HepG2 (cell line): ENCODE measurements around the gene METTL6. TPM values are rescaled to one million over a fixed set of nuclear protein-coding genes. Genes with fewer than 3 reads are reported as not detected.

ENCODE experiments used
- ARHGAP35 ChIP-seq: sonication (generic); formaldehyde crosslinking; IDR thresholded peaks from 2 replicates; pipeline ENCODE4 v1.9.0; 2022; ENCODE audit warnings: mild to moderate bottlenecking, inconsistent platforms, moderate library complexity, missing genetic modification reagents, borderline replicate concordance
- BCLAF1 ChIP-seq: fragments of 450-650 bp; IDR thresholded peaks from 2 replicates; pipeline ENCODE4 v1.6.1; 2017; ENCODE audit warnings: mild to moderate bottlenecking
- CREB3 ChIP-seq: sonication (generic); formaldehyde crosslinking; IDR thresholded peaks from 2 replicates; pipeline ENCODE4 v1.5.0; 2020; ENCODE audit warnings: missing genetic modification reagents
- DMTF1 ChIP-seq: sonication (generic); formaldehyde crosslinking; IDR thresholded peaks from 2 replicates; pipeline ENCODE4 v1.4.0; 2020; ENCODE audit warnings: mild to moderate bottlenecking, missing genetic modification reagents
- ELK4 ChIP-seq: sonication (generic); formaldehyde crosslinking; IDR thresholded peaks from 2 replicates; pipeline ENCODE4 v1.9.0; 2021; ENCODE audit warnings: missing genetic modification reagents, borderline replicate concordance
- HNRNPL ChIP-seq: fragments of 200-400 bp; formaldehyde crosslinking; IDR thresholded peaks from 2 replicates; pipeline ENCODE4 v1.6.1; 2017; ENCODE audit warnings: mild to moderate bottlenecking, low read depth, low read length
- IRF2 ChIP-seq: IDR thresholded peaks from 2 replicates; pipeline ENCODE4 v1.6.1; 2018; ENCODE audit warnings: missing genetic modification reagents, missing compliant biosample characterization
- JUND ChIP-seq: sonication (generic); formaldehyde crosslinking; IDR thresholded peaks from 2 replicates; pipeline ENCODE4 v1.8.0; 2022; ENCODE audit warnings: mild to moderate bottlenecking, missing genetic modification reagents
- MIXL1 ChIP-seq: IDR thresholded peaks from 2 replicates; pipeline ENCODE4 v1.6.1; 2016
- MXD4 ChIP-seq: IDR thresholded peaks from 2 replicates; pipeline ENCODE4 v1.6.1; 2016; ENCODE audit warnings: mild to moderate bottlenecking, missing biosample characterization, missing genetic modification reagents
- POLR2AphosphoS5 ChIP-seq: IDR thresholded peaks from 2 replicates; pipeline ENCODE4 v1.6.1; 2012; ENCODE audit warnings: low read depth, low read length
- STAT6 ChIP-seq: sonication (generic); formaldehyde crosslinking; IDR thresholded peaks from 2 replicates; pipeline ENCODE4 v1.4.0; 2020; ENCODE audit warnings: missing genetic modification reagents, mild to moderate bottlenecking, borderline replicate concordance
- TAF15 ChIP-seq: fragments of 200-400 bp; formaldehyde crosslinking; IDR thresholded peaks from one replicate; pipeline ENCODE4 v1.6.1; 2018; ENCODE audit warnings: mild to moderate bottlenecking, low read depth, low read length; ENCODE audit not compliant: poor library complexity, severe bottlenecking
- ZNF484 ChIP-seq: sonication (generic); formaldehyde crosslinking; IDR thresholded peaks from 2 replicates; pipeline ENCODE4 v1.5.1; 2020; ENCODE audit warnings: mild to moderate bottlenecking, low read depth, missing genetic modification reagents, borderline replicate concordance
- ZNF639 ChIP-seq: conservative IDR thresholded peaks from 2 replicates; pipeline ENCODE4 v1.6.1; 2018; ENCODE audit warnings: missing genetic modification reagents
- polyA plus RNA-seq, 8 experiments: library from polyadenylated mRNA; depleted of rRNA in 3 of 8; stranded (reverse) in 7 of 8; unstranded in 1 of 8; fragments of >200 nt; fragmentation: Illumina TruSeq in 4 of 8; extraction: Trizol in 4 of 8; gene quantifications; 2 replicates each; pipeline versions ENCODE4 v1.2.1 to v1.2.3, GENCODE V29; 2011 to 2016; ENCODE audit warnings: low read depth in 4 of 8, missing spikeins in 1 of 8, mixed read lengths in 1 of 8; ENCODE audit not compliant: insufficient read depth in 1 of 8
- total RNA-seq, 5 experiments: library from RNA; depleted of rRNA; stranded (reverse); fragments of >200 nt; fragmentation: Illumina TruSeq; extraction: Trizol; gene quantifications; 2 replicates each; pipeline ENCODE4 v1.2.3, GENCODE V29; 2016; ENCODE audit warnings: low read depth in 1 of 5

Gene METTL6
- total and polyA plus RNA-seq, 2 of the 13 experiments (the other 11 are each of a cell fraction or from before 2014, with no cell fraction given) = 17.2 to 29.4 TPM

GRCh38 chr3:15377961-15378791 lies 49.2 kb downstream of the METTL6 start (continued):
- TF ChIP-seq STAT6 = no peak
- TF ChIP-seq TAF15 = no peak
- TF ChIP-seq ZNF639 (CRISPR knock-in tag) = peak; percentile 53; the same call in 1 of the 2 replicates
- peak; percentile 58; the same call in 1 of the 2 replicates for TF ChIP-seq MIXL1 (CRISPR knock-in tag)
- TF ChIP-seq POLR2AphosphoS5 = no peak
- no peak for TF ChIP-seq ZNF484
- no peak for TF ChIP-seq BCLAF1
- TF ChIP-seq JUND = no peak
- no peak for TF ChIP-seq ELK4
- peak; percentile 62 for TF ChIP-seq IRF2 (CRISPR knock-in tag)
- TF ChIP-seq CREB3 = no peak
- no peak for TF ChIP-seq MXD4 (CRISPR knock-in tag)
- no peak for TF ChIP-seq DMTF1 (CRISPR knock-in tag)
- TF ChIP-seq ARHGAP35 (CRISPR knock-in tag) = no peak
- no peak for TF ChIP-seq HNRNPL
